ENCODE measurements around the gene BCAP31.
"Not testable (repeated sequence)": the region's sequence is repeated elsewhere in the genome, so short reads cannot be mapped to it uniquely, and the experiment has no call there.

BCAP31 gene

GRCh38 chrX:153717445-153717844 is 6.7 kb downstream of the BCAP31 start:
- DNase-seq, result no peak

GRCh38 chrX:153714256-153714655 is 9.9 kb downstream of the BCAP31 start:
- no peak for DNase-seq

- no peak for DNase-seq
Observed at GRCh38 chrX:153709726-153710674, 14.2 kb downstream of the BCAP31 start.

- DNase-seq, result peak in 48 of 56 donors; percentile 3 to 80 (median 43)
Observed at GRCh38 chrX:153708415-153708814, 15.8 kb downstream of the BCAP31 start.

- DNase-seq, result no peak
Observed at GRCh38 chrX:153707406-153707805, 16.8 kb downstream of the BCAP31 start.

GRCh38 chrX:153706799-153707198 is 17.4 kb downstream of the BCAP31 start:
- no peak for DNase-seq

GRCh38 chrX:153705403-153706060 is 18.7 kb downstream of the BCAP31 start:
- not testable (repeated sequence) for DNase-seq

GRCh38 chrX:153704631-153705402 is 19.4 kb downstream of the BCAP31 start:
- not testable (repeated sequence) for DNase-seq

GRCh38 chrX:153704021-153704526 is 20.1 kb downstream of the BCAP31 start:
- no peak for DNase-seq

- no peak for DNase-seq
Observed at GRCh38 chrX:153703036-153703370, 21.2 kb downstream of the BCAP31 start.

GRCh38 chrX:153702336-153703035 is 21.7 kb downstream of the BCAP31 start:
- no peak for DNase-seq

GRCh38 chrX:153701706-153702105 is 22.5 kb downstream of the BCAP31 start:
- no peak for DNase-seq

GRCh38 chrX:153700967-153701366 is 23.2 kb downstream of the BCAP31 start:
- no peak for DNase-seq

GRCh38 chrX:153700376-153700945 is 23.7 kb downstream of the BCAP31 start:
- no peak for DNase-seq

GRCh38 chrX:153699784-153700371 is 24.3 kb downstream of the BCAP31 start:
- DNase-seq, result not testable (repeated sequence)

- DNase-seq, result not testable (repeated sequence)
Observed at GRCh38 chrX:153699210-153699783, 24.9 kb downstream of the BCAP31 start.

GRCh38 chrX:153697924-153698865 is 26.0 kb downstream of the BCAP31 start:
- no peak for DNase-seq

GRCh38 chrX:153696986-153697722 is 27.0 kb downstream of the BCAP31 start:
- DNase-seq, result not testable (repeated sequence)

Measured in nucleus accumbens (tissue), 56 donors.